Measurements from ENCODE around the gene CHRM4.
A peak's percentile ranks its signal among the peaks of the same experiment; 100 is the strongest.

Gene CHRM4

GRCh38 chr11:46402957-46403902 is 11.7 kb upstream of the CHRM4 start:
- no peak for DNase-seq

DNA sequence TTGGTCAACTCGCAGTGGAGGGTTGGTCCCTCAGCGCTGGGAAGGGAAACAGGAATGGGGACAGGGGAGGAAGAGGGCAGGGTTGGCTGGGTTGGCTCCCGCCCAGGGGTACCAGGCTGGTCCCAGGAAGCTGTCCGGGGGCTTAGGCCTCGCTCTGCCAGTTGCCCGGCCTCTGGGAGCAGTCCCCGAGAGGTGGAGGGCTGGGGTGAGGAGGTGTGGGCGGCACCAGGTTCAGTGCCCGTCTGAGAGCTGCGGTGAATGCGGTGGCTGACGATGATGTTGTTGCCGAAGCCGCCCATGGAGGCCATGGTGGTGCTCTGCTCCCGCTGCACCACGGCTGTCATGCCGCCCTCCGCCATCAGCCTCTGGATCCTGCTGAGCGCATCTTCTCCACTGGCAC is 6.0 kb upstream of the CHRM4 start:
- no peak for DNase-seq

GRCh38 chr11:46393759-46394158 is 2.2 kb upstream of the CHRM4 start:
- DNase-seq, result no peak

- DNase-seq, result no peak
These were observed 1.6 kb upstream of the CHRM4 start for GRCh38 chr11:46393231-46393616.

DNA sequence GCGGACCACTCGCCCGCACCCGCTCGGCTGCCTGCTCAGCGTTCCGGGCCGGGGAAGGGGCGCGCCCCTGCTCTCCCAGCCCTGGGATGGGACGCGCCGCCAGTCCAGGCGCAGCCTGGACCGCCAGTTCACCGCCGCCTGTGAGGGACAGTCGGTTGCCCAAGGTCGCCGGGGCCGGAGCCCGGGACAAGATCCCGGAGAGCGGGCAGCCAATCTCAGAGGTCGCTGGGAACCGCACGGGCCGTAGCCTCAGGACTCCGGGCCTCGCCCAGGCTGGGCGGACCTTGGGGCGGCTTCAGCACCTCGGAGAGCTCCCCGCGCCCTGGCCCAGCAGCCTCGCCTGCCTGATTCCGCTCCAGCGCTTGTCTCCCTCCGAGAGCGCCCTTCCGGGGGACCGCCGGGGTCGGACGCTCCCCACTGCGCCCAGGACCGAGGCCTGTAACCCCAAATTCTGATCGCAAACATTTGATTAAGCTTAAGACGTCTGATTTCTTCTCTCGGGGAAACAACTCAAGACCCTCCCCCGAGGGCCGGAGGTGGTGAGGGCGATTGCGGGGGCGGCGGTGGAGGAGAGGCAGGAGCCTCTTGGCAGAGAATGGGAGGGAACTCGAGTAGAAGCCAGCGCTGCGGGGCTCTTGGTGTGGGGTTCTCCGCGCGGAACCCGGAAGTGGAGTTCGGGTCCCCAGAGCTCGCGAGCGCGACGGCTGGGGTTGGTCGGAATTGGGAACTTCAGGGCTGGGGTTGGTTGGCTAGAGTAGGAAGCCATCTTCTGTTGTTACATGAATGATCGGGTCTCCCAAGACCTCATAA is 1.1 kb upstream of the CHRM4 start:
- DNase-seq, result peak; percentile 69

GRCh38 chr11:46391186-46391577 is 394 bp downstream of the CHRM4 start:
- no peak for DNase-seq

DNA sequence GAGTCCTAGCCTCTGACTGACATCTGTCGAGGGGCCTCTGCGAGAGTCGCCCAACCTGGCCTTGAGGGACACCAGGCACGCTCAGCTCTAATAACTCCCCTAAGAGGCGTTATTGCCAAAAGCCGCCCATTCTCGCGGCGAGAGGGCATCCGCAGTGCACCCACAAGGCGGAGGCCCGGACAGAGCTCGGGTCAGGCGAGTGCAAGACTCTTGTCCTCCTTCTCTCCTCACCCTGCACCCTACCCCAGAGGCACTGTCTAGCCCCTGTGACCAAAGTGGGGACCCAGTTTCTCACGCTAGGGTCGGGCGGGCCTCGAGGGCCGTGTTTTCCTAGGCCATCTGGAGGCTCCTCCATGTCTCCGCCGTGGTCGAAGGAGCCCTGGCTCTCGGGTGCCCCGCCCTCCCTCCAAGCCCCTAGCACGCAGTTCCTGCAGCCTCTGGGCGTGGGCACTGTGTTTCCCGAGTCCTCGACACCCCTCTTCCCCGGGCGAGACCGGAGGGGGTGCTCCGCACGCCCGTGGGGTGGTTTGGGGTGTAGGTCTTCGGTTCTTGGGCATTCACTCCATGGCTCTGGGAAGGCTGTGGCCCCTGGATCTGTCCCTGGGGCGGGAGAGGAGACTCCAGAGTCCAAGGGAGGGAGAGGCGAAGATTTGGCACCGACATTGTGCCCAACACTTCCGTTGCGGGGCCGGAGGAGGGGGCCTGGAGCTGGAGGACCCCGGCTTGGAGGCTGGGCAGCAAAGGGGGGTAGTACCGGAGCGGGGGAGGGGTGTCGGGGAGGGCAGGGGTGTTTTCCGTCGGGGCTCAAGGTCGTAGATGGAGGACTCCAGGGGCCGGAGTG is 1.0 kb downstream of the CHRM4 start:
- DNase-seq, result no peak

DNA sequence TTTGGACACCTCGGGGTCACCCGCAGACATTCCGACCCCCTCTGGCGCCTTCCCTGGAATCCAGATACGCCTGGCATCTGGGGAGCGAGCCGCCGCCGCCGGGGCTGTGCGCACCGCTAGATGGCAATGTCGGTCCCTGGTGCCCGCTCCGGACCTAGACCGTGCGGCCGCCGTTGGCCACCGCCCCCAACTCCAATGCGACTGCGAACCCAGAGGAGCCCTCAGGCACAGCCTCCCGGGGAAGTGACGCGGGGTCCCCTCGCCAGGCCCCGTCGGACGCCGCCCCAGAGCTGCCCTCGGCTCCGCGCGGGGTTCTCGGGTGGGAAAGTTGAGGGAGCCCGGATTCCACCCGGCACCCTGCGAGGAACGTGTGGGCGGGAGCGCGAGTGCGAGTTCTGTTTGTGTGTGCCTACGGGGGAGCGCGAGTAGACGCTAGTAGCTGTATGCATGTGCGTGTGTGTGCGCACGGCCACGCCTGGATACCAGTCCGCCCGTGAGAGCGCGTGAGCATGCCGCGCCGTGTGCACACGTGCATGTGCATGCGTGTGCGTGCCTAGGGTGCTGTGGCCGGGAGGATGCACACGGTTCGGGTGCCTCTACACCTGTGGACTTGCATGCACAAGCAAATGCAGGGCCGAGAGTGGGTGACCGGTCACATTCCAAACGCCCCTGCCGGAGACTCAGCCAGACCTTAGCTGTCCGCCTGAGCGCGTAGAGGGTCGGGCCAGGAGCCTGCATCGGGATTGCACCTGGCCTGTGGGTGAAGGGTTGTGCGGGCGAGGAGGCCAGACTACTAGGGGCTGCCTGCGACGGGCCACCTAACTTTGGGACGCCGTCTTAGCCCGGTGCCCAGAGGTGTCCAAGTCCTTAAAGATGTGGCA is 1.9 kb downstream of the CHRM4 start:
- DNase-seq, result peak; percentile 66

DNA sequence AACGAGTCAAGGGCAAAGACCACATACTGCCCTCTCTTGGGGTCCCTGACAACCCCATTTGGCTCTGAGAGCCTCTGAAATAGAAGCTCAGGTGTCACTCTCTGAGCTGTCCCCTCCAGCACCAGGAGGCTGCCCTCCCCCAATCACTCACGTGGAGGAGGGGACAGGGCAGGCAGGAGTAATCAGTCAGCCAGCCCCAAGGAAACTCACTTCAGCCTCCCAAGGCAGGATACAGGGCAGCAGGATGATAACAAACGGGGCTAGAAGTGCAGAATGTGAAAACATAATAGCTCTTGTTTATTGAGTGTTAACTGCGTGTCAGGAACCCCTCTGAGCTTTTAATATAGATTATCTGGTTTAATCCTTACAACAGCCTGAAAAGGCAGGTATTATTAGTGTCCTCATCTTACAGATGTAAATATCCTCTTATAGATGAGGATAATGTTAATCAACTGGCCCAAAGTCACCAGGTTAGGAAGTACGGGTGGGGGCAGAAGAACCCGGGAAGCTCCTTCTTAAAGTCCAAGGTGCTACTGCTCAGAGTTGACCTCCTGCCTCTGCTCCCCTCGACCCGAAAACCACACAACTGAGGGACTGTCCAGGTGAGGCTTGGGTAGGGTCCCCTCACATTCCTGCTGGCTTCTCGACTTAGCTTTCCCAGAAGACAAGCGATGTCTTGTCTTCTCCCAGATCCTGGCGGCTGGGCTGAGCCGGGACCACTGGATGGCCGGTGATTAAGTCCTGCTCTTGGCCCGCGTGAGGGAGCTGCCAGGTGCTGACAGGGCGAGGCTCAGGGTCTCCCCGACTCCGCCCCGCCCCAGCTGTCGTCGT is 2.7 kb downstream of the CHRM4 start:
- DNase-seq, result no peak

DNA sequence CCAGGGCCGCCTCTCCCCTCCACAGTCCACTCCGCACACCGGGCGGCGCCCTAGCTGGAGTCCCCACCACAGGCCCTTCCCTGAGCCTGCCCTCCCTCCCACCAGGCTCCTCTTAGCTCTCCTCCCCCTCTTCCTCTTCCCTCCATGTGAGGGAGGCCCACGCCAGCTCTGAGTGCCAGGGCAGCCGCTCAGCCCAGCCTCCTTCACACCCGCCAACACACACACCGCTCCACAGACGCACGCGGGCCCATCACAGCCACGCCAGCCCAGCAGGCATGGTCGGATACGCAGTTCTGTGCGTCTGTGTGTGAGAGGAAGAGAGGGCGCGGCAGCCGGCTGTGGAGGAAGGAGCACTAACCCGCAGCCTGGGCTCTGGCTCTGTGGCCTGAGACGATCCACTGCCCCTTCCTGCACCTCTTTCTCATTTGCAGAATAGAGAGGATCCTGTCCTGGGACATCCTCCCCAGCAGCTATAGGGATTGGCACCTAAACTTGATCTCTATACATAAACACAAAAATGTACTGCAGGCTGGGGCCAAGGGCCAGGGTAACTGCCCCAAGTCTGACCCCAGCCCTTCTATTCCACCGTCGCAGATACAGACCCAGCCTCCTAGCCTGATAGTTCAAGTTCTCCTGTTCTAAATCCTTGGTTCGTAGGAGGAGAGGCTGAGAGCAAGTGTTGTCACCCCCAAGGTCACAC is 3.5 kb downstream of the CHRM4 start:
- DNase-seq, result no peak

- DNase-seq, result no peak
These were observed 4.1 kb downstream of the CHRM4 start for GRCh38 chr11:46387456-46387855.

- DNase-seq, result no peak
These were observed 4.9 kb downstream of the CHRM4 start for GRCh38 chr11:46386674-46387073.

DNA sequence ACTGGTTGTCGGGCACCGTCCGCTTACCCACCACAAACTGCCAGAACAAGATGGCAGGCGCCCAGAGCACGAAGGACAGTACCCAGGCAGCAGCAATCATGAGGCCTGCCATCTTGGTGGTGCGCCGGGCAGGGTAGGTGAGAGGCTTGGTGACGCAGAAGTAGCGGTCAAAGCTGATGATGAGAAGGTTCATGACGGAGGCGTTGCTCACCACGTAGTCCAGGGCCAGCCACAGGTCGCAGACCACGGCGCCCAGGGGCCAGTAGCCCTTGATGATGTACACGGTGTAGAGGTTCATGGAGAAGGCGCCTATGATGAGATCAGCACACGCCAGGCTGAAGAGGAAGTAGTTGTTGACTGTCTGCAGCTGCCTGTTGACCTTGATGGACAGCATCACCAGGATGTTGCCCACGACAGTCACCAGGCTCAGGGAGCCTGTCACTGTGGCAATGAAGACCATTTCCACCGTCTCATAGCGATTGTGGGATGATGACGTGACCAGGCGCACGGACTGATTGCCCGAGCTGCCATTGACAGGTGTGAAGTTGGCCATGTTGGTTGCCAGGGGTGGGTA is 5.5 kb downstream of the CHRM4 start:
- no peak for DNase-seq

DNA sequence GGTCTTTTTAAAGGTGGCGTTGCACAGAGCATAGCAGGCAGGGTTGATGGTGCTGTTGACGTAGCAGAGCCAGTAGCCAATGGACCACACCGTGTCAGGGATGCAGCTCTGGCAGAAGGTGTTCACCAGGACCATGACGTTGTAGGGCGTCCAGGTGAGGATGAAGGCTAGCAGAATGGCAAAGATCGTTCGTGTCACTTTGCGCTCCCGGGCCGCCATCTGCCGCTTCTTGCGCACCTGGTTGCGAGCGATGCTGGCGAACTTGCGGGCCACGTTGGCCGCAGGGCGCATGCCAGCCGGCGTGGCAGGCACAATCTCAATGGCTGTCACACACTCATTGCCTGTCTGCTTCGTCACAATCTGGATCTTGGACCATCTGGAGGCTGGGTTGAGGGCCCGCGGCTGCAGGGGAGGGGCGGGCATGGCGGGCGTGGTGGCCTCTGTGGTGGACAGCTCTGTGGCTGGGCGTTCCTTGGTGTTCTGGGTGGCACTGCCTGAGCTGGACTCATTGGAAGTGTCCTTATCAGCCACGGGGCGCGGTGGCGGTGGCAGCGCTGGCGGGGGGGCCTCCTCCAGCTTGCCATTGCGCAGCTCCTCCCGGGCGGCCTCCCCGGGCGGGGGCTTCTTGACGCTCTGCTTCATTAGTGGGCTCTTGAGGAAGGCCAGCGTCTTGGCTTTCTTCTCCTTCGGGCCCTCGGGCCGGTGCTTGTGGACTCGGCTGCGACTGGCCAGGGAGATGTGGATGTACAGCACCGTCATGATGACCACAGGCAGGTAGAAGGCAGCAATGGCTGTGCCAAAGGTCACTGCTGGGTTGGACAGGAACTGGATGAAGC is 6.2 kb downstream of the CHRM4 start:
- DNase-seq, result no peak

DNA sequence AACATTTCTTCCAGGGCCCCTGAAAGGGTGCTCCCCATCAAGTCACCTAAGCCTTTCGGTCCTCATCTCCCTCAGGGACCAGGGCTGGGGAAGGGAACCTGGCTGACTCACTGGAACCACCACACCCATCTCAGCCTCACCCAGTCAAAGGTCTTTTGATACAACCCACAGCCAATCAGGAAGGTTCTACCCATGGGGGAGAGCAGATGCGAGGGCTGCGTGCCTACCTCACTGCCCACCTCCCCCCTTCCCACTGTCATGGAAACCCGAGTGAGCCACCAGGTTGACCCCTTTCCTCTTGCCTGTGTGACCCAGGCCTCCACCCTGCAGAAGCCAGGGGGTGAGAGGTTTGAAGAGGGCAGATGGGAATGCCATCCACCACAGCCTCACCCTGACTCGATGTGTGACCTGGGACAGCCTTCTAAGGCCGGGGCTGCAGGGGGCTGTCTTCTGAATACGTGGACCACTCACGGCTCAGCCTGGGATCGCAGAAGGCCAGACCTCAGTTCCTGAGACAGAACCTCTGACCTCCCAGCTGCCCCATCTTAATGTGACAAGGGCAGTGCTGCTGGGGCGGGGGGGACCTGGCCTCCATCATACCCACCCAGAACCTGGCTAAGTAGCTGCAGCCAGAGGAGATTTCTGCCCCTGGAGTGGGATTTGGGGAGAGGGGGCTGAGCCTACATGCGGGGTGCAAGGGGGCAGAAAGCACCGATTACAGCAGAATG is 7.4 kb downstream of the CHRM4 start:
- no peak for DNase-seq

DNA sequence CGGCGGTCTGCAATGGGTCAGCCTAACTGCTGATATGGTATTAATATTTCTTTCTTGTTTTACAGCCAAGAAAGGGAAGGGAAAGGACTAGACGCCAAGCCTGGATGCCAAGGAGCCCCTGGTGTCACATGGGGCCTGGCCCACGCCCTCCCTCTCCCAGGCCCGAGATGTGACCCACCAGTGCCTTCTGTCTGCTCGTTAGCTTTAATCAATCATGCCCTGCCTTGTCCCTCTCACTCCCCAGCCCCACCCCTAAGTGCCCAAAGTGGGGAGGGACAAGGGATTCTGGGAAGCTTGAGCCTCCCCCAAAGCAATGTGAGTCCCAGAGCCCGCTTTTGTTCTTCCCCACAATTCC is 8.2 kb downstream of the CHRM4 start:
- no peak for DNase-seq

GRCh38 chr11:46382646-46383403 is 8.8 kb downstream of the CHRM4 start:
- DNase-seq, result no peak
